ENCODE measurements around the gene ALG9.

GRCh38 chr11:111798279-111798678 lies 73.1 kb downstream of the ALG9 start:
- no peak for TF ChIP-seq CTCF (IDR thresholded peaks at IDR 0.05; ENCODE audit: low read depth, low read length)
- no peak for TF ChIP-seq EZH2phosphoT487 (IDR thresholded peaks at IDR 0.05; ENCODE audit: low read depth)
